Fibroblast of the aortic adventitia (primary cell): Measurements from ENCODE around the gene DLX5. TPM values are rescaled to one million over a fixed set of nuclear protein-coding genes. Genes with fewer than 3 reads are reported as not detected.

Experiments
- DNase-seq: peaks from one replicate; pipeline ENCODE4 v3.0.0-alpha.2; 2010; ENCODE audit warnings: low read depth
- H3K4me3 ChIP-seq: 2 replicates; pipeline ENCODE4 v1.5.1; 2011; ENCODE audit warnings: low read depth, mild to moderate bottlenecking, control low read depth, low read length, moderate library complexity
- CTCF ChIP-seq: IDR thresholded peaks from 2 replicates; pipeline ENCODE4 v1.5.1; 2011; ENCODE audit warnings: mild to moderate bottlenecking, low read length, control low read depth, inconsistent platforms; ENCODE audit not compliant: insufficient read depth
- total RNA-seq: library from RNA; depleted of rRNA; stranded (reverse); fragments of >200 nt; gene quantifications from 2 replicates; pipeline ENCODE4 v1.2.3, GENCODE V29; 2012; ENCODE audit warnings: low replicate concordance

Gene DLX5
- total RNA-seq, 1 donor: not detected

DNA sequence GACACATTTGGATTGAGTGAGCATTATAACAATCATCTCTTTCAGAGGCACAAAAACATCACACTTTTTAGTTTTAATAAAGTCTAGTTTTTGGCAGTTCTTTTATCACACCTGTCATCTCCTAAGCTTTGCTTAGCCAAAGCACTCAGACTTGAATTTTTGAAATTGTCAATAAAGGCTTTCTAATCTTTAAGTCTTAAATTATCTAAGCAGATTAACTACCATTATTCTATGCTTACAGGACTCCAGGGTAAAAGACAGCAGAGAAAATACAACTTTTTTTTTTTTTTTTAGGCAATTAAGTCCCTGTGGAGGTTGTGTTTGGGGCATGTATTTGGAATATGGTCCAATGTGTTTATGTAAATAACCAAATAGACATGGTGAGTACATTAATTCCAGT lies 36.9 kb downstream of the DLX5 start:
- DNase-seq: no peak
- no peak for TF ChIP-seq CTCF
- H3K4me3 ChIP-seq: no peak overlapping the region

GRCh38 chr7:96986901-96987300 lies 37.7 kb downstream of the DLX5 start:
- no peak for DNase-seq
- no peak for TF ChIP-seq CTCF
- no peak overlapping the region for H3K4me3 ChIP-seq

- no peak overlapping the region for H3K4me3 ChIP-seq
- DNase-seq: no peak
- no peak for TF ChIP-seq CTCF
Observed at GRCh38 chr7:96985992-96986391, 38.6 kb downstream of the DLX5 start.

GRCh38 chr7:96982586-96982985 lies 42.0 kb downstream of the DLX5 start:
- H3K4me3 ChIP-seq: no peak overlapping the region
- TF ChIP-seq CTCF: no peak
- no peak for DNase-seq

DNA sequence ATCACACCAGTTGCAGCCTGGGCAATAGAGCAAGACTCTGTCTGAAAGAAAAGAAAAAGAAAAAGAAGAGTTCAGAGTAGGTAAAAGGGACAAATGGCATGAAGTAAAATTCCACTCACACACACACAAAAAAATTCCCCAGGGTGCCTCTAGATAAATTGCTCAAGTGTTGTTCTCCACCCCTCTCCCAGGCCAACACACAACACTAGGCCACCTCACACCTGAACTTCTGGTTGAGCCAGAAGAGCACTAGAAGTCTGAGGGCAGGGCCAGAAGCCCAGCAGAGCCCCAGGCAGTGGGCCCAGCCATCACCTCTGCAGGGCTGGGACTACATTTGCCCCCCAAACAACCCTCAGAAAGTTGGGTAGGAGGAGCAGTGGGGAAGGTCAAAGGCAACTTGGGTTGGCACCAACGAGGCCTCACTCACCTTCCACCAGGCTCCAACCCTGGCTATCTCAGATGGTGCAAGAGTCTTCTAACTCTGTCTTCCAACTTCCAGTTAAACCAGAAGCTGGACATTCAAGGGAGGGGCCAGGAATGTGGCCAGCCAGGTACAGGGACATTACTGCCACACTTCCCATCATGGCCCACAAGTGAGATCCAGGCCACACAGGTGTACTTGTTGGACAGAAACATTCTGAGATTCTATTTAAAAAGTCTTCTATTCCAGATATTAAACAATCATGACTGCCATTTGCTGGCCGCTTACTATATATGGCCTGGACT lies 44.9 kb downstream of the DLX5 start:
- TF ChIP-seq CTCF: no peak
- DNase-seq: no peak
- H3K4me3 ChIP-seq: no peak overlapping the region

DNA sequence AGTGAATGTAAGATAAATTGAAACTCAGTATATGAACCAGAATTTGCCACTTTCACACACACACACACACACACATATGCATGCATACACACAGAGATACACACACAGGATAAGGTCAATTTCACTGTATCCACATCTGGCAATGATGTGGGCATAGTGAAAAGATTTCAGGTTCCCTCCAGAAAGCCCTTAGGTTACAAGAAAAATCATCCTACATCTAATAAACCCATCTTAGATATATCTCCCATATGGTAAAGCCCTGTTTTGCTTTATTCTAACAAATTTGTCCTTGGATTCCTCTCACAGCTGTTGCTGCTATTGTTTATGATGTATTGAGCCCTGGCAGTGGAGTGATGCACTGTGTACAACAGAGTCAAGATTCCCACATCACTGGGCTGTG lies 47.2 kb downstream of the DLX5 start:
- no peak for TF ChIP-seq CTCF
- no peak for DNase-seq
- no peak overlapping the region for H3K4me3 ChIP-seq

DNA sequence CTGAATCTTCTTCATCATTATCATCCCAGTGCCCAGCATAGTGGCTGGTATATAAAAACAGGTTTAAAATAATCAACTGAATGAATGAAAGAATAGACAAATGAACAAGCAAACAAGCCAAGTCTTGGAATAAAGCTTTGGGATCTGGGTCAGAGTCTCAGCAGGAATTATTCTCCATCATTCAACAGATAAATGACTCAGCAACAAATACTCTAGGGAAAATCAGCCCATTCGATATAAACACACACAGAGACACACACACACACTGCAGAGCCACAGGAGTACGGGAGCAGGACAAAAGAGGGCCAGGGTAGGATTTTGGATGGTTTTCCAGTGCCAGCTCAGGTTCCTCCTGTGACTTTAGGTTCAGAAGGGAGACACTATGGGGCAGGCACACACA lies 48.5 kb downstream of the DLX5 start:
- no peak for TF ChIP-seq CTCF
- no peak for DNase-seq

More for the DNA sequence above, 48.5 kb downstream of the DLX5 start:
- H3K4me3 ChIP-seq: no peak overlapping the region
